Right atrium auricular region (tissue), 2 donors: ENCODE results near the gene SIRT6. TPM values are rescaled to one million over a fixed set of nuclear protein-coding genes. Genes with fewer than 3 reads are reported as not detected.

ENCODE experiments used
- DNase-seq: peaks from one replicate; pipeline ENCODE4 v3.0.0-alpha.2; 2019; ENCODE audit warnings: low spot score
- H3K27ac ChIP-seq, 2 donors: fragments of 200-600 bp; sonication (generic); 1 replicate in 1 of 2; 2 replicates in 1 of 2; pipeline ENCODE4 v1.5.1; 2016 to 2019
- H3K27me3 ChIP-seq, 2 donors: fragments of 200-600 bp; sonication (generic); one replicate each; pipeline versions ENCODE4 v1.5.1 to v1.6.0; 2017 to 2019
- H3K36me3 ChIP-seq: fragments of 200-600 bp; sonication (generic); one replicate; pipeline ENCODE4 v1.5.1; 2016
- H3K4me1 ChIP-seq, 2 donors: fragments of 200-600 bp; sonication (generic); one replicate each; pipeline versions ENCODE4 v1.5.1 to v1.6.0; 2017 to 2019
- H3K4me3 ChIP-seq, 2 donors: fragments of 200-600 bp; sonication (generic); 1 replicate in 1 of 2; 2 replicates in 1 of 2; pipeline ENCODE4 v1.5.1; 2017 to 2019; ENCODE audit warnings: mild to moderate bottlenecking in 1 of 2, moderate library complexity in 1 of 2
- H3K9me3 ChIP-seq, 2 donors: fragments of 200-600 bp; sonication (generic); one replicate each; pipeline ENCODE4 v1.5.1; 2019
- CTCF ChIP-seq, 2 donors: fragments of 200-600 bp; sonication (generic); IDR thresholded peaks; one replicate each; pipeline ENCODE4 v1.5.1; 2019; ENCODE audit warnings: antibody characterized with exemption in 2 of 2
- total RNA-seq, 2 donors: library from RNA; depleted of rRNA; stranded (reverse); fragments of >200 nt; gene quantifications; one replicate each; pipeline ENCODE4 v1.1.0, GENCODE V29; 2016

Gene SIRT6
- total RNA-seq, 2 donors from 2014 or later, result 10.9 to 15.9 TPM

GRCh38 chr19:4215807-4216206 lies 33.4 kb upstream of the SIRT6 start:
- DNase-seq, result no peak
- H3K9me3 ChIP-seq, result no peaks in the 10 kb centered on the region
- TF ChIP-seq CTCF (IDR thresholded peaks at IDR 0.05), result no peak
- H3K4me1 ChIP-seq, result no peaks in the 10 kb centered on the region
- no peak overlapping the region for H3K27ac ChIP-seq
- no peaks in the 10 kb centered on the region for H3K36me3 ChIP-seq
- no peaks in the 10 kb centered on the region for H3K27me3 ChIP-seq
- H3K4me3 ChIP-seq, result no peak overlapping the region

GRCh38 chr19:4213116-4213515 lies 30.8 kb upstream of the SIRT6 start:
- H3K4me1 ChIP-seq, result no peaks in the 10 kb centered on the region
- H3K27me3 ChIP-seq, result no peaks in the 10 kb centered on the region
- H3K9me3 ChIP-seq, result no peaks in the 10 kb centered on the region
- no peaks in the 10 kb centered on the region for H3K36me3 ChIP-seq
- no peak for DNase-seq
- TF ChIP-seq CTCF (IDR thresholded peaks at IDR 0.05), result no peak
- no peak overlapping the region for H3K4me3 ChIP-seq
- no peak overlapping the region for H3K27ac ChIP-seq

- H3K9me3 ChIP-seq, result no peaks in the 10 kb centered on the region
- H3K36me3 ChIP-seq, result no peaks in the 10 kb centered on the region
- no peak overlapping the region for H3K4me3 ChIP-seq
- no peaks in the 10 kb centered on the region for H3K4me1 ChIP-seq
- DNase-seq, result no peak
- no peak overlapping the region for H3K27ac ChIP-seq
- H3K27me3 ChIP-seq, result no peaks in the 10 kb centered on the region
- no peak for TF ChIP-seq CTCF (IDR thresholded peaks at IDR 0.05)
Observed at GRCh38 chr19:4210166-4210731, 27.9 kb upstream of the SIRT6 start.

GRCh38 chr19:4208385-4209094 lies 26.2 kb upstream of the SIRT6 start:
- Histone ChIP-seq H3K27ac (no peak overlapping the region), H3K4me3 (no peak overlapping the region), H3K4me1 (no peaks in the 10 kb centered on the region), H3K27me3 (no peaks in the 10 kb centered on the region), H3K36me3 (no peaks in the 10 kb centered on the region), H3K9me3 (no peaks in the 10 kb centered on the region)
- DNase-seq, result no peak
- TF ChIP-seq CTCF (IDR thresholded peaks at IDR 0.05), result no peak

GRCh38 chr19:4206818-4207484 lies 24.6 kb upstream of the SIRT6 start:
- Histone ChIP-seq H3K27me3 (no peaks in the 10 kb centered on the region), H3K4me3 (no peak overlapping the region), H3K27ac (no peak overlapping the region), H3K9me3 (no peaks in the 10 kb centered on the region), H3K36me3 (no peaks in the 10 kb centered on the region), H3K4me1 (no peaks in the 10 kb centered on the region)
- DNase-seq, result no peak
- no peak for TF ChIP-seq CTCF (IDR thresholded peaks at IDR 0.05)
